Fibroblast of lung (primary cell): ENCODE results near the gene FKBP15. TPM values are rescaled to one million over a fixed set of nuclear protein-coding genes. Genes with fewer than 3 reads are reported as not detected.

Source experiments
- DNase-seq, 2 donors: peaks; one replicate each; pipeline versions ENCODE4 v3.0.0 to v3.0.0-alpha.2; 2010; ENCODE audit warnings: low read depth in 2 of 2
- H2AFZ ChIP-seq: 2 replicates; pipeline ENCODE4 v1.5.1; 2012; ENCODE audit warnings: low read length, control low read depth, inconsistent platforms
- H3K27ac ChIP-seq: 2 replicates; pipeline ENCODE4 v1.5.1; 2011; ENCODE audit warnings: low read length, control low read depth; ENCODE audit not compliant: insufficient read depth
- H3K27me3 ChIP-seq: 2 replicates; pipeline ENCODE4 v1.5.1; 2011; ENCODE audit warnings: mild to moderate bottlenecking, low read length; ENCODE audit not compliant: control insufficient read depth, insufficient read depth
- H3K36me3 ChIP-seq: 2 replicates; pipeline ENCODE4 v1.5.1; 2011; ENCODE audit warnings: low read length; ENCODE audit not compliant: control insufficient read depth, insufficient read depth
- H3K4me1 ChIP-seq: 2 replicates; pipeline ENCODE4 v1.5.1; 2011; ENCODE audit warnings: low read length; ENCODE audit not compliant: control insufficient read depth, insufficient read depth; ENCODE audit errors: extremely low read depth
- H3K4me2 ChIP-seq: 2 replicates; pipeline ENCODE4 v1.5.1; 2011; ENCODE audit warnings: low read length, control low read depth; ENCODE audit not compliant: insufficient read depth; ENCODE audit errors: extremely low read depth
- H3K4me3 ChIP-seq, 4 experiments: fragments of 200-600 bp in 1 of 4; sonication (generic) in 1 of 4; replicated peaks in 1 of 4; 2 replicates each; pipeline ENCODE4 v1.5.1; 2011 to 2016; ENCODE audit warnings: low read length in 4 of 4, low read depth in 3 of 4, mild to moderate bottlenecking in 3 of 4, control low read depth in 2 of 4, inconsistent platforms in 1 of 4, mixed read lengths in 1 of 4; ENCODE audit not compliant: insufficient read depth in 1 of 4; ENCODE audit errors: control extremely low read depth in 1 of 4
- H3K79me2 ChIP-seq: 2 replicates; pipeline ENCODE4 v1.5.1; 2012; ENCODE audit warnings: mild to moderate bottlenecking, low read length, inconsistent platforms; ENCODE audit not compliant: control insufficient read depth, insufficient read depth
- H3K9ac ChIP-seq: 2 replicates; pipeline ENCODE4 v1.5.1; 2011; ENCODE audit warnings: mild to moderate bottlenecking, low read length, control low read depth; ENCODE audit not compliant: insufficient read depth
- H3K9me3 ChIP-seq: 2 replicates; pipeline ENCODE4 v1.5.1; 2012; ENCODE audit warnings: low read depth, low read length; ENCODE audit not compliant: control insufficient read depth, insufficient read depth
- H4K20me1 ChIP-seq: 2 replicates; pipeline ENCODE4 v1.5.1; 2011; ENCODE audit warnings: low read length; ENCODE audit not compliant: control insufficient read depth, insufficient read depth; ENCODE audit errors: extremely low read depth
- CTCF ChIP-seq, 2 donors: IDR thresholded peaks in 1 of 2; conservative IDR thresholded peaks in 1 of 2; 1 replicate in 1 of 2; 2 replicates in 1 of 2; pipeline ENCODE4 v1.5.1; 2011 to 2012; ENCODE audit warnings: low read length in 2 of 2, control low read depth in 1 of 2, inconsistent platforms in 1 of 2, low read depth in 1 of 2, mild to moderate bottlenecking in 1 of 2
- EZH2 ChIP-seq: IDR thresholded peaks from 2 replicates; pipeline ENCODE4 v1.5.1; 2012; ENCODE audit warnings: low read length, control low read depth, mild to moderate bottlenecking; ENCODE audit errors: missing control alignments
- polyA plus RNA-seq, 2 donors: library from polyadenylated mRNA; depleted of rRNA in 1 of 2; stranded (reverse) in 1 of 2; unstranded in 1 of 2; fragments of >200 nt; gene quantifications; 2 replicates each; pipeline ENCODE4 v1.2.1, GENCODE V29; 2011 to 2012; ENCODE audit warnings: missing spikeins in 1 of 2
- total RNA-seq: library from RNA; depleted of rRNA; stranded (reverse); fragments of >200 nt; gene quantifications from 2 replicates; pipeline ENCODE4 v1.2.1, GENCODE V29; 2014

FKBP15 gene
- total and polyA plus RNA-seq, 2 donors (not counting 1 experiment from before 2014, with no cell fraction given) = 21.0 to 25.3 TPM

DNA sequence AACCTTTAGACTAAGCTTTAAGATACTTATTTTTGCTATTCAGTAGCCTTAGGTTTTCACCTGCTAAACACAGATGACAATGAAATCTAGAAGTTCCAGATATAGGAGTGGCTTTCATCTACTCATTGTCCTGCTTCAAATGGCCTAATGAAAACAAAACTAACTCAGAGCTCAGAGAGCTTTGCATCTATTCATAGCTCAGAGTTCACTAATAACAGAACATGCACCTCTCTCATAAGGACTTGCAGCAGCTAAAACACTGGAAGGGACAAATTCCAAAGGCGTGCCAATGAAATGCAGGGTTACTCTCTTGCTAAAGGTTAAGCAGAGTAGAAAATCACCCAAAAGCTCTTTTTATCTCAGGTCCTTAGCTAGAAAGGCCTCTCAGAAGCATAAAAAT, 41.2 kb downstream of the FKBP15 start:
- Histone ChIP-seq H2AFZ (no peak overlapping the region), H3K27ac (no peak overlapping the region), H3K36me3 (peaks cover 8% of the 10 kb centered on the region), H3K79me2 (no peaks in the 10 kb centered on the region), H3K9ac (no peak overlapping the region), H3K4me1 (peaks cover under 1% of the 10 kb centered on the region), H4K20me1 (no peaks in the 10 kb centered on the region), H3K27me3 (no peaks in the 10 kb centered on the region), H3K4me3 (no peak overlapping the region), H3K9me3 (no peaks in the 10 kb centered on the region), H3K4me2 (no peak overlapping the region)
- TF ChIP-seq CTCF (conservative IDR thresholded peaks at IDR 0.05 in 1 of 2, IDR thresholded peaks at IDR 0.05 in 1 of 2; ENCODE audit: low read depth in 1 of 2, low read length in 2 of 2) = no peak
- no peak for TF ChIP-seq EZH2
- DNase-seq = no peak

GRCh38 chr9:113178087-113178486, 43.0 kb downstream of the FKBP15 start:
- Histone ChIP-seq H3K27ac (no peak overlapping the region), H3K36me3 (peaks cover 7% of the 10 kb centered on the region), H3K4me2 (no peak overlapping the region), H3K27me3 (no peaks in the 10 kb centered on the region), H2AFZ (no peak overlapping the region), H3K79me2 (no peaks in the 10 kb centered on the region), H4K20me1 (no peaks in the 10 kb centered on the region), H3K9me3 (no peaks in the 10 kb centered on the region), H3K4me3 (no peak overlapping the region), H3K4me1 (no peaks in the 10 kb centered on the region), H3K9ac (no peak overlapping the region)
- TF ChIP-seq EZH2 (no peak), CTCF (conservative IDR thresholded peaks at IDR 0.05 in 1 of 2, IDR thresholded peaks at IDR 0.05 in 1 of 2; ENCODE audit: low read depth in 1 of 2, low read length in 2 of 2) (no peak)
- DNase-seq = peak; percentile 44 to 86

DNA sequence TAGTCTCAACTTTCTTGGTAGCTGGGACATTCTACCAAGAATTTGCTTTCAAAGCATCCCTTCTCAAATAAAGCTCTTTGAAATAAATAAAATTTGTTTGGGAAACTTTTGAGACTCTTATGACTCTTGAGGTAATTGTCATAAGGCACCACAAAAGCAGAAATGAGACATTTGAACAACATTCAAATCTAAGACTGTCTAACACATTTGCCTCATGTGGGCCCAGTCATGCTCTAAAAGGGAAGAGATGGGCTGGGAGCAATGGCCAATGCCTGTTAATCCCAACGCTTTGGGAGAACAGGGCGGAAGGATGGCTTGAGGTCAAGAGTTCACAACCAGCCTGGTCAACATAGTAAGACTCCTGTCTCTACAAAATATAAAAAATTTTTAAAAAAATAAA, 43.8 kb downstream of the FKBP15 start:
- Histone ChIP-seq H3K27ac (no peak overlapping the region), H3K4me2 (no peak overlapping the region), H2AFZ (no peak overlapping the region), H3K4me1 (no peaks in the 10 kb centered on the region), H3K36me3 (peaks cover 9% of the 10 kb centered on the region), H3K79me2 (no peaks in the 10 kb centered on the region), H3K9me3 (no peaks in the 10 kb centered on the region), H4K20me1 (no peaks in the 10 kb centered on the region), H3K9ac (no peak overlapping the region), H3K4me3 (no peak overlapping the region), H3K27me3 (no peaks in the 10 kb centered on the region)
- no peak for TF ChIP-seq EZH2
- TF ChIP-seq CTCF (conservative IDR thresholded peaks at IDR 0.05 in 1 of 2, IDR thresholded peaks at IDR 0.05 in 1 of 2; ENCODE audit: low read depth in 1 of 2, low read length in 2 of 2) = no peak
- no peak for DNase-seq
